Sigmoid colon (tissue), 4 donors: ENCODE data around the gene TANGO6.
A peak's percentile ranks its signal among the peaks of the same experiment; 100 is the strongest.

ENCODE experiments used
- CTCF ChIP-seq, 4 experiments: fragments of 450-650 bp in 3 of 4; fragments of 200-600 bp in 1 of 4; IDR thresholded peaks; one replicate each; pipeline ENCODE4 v1.5.1; 2016 to 2019; ENCODE audit warnings: antibody characterized with exemption in 4 of 4, mild to moderate bottlenecking in 3 of 4, moderate library complexity in 2 of 4
- EP300 ChIP-seq, 4 donors: sonication (generic); formaldehyde crosslinking; IDR thresholded peaks; one replicate each; pipeline ENCODE4 v1.6.1; 2017; ENCODE audit warnings: antibody characterized with exemption in 4 of 4
- POLR2A ChIP-seq, 2 donors: fragments of 450-650 bp; IDR thresholded peaks; one replicate each; pipeline ENCODE4 v1.6.1; 2016; ENCODE audit warnings: antibody characterized with exemption in 2 of 2, mild to moderate bottlenecking in 2 of 2, moderate library complexity in 2 of 2
- POLR2AphosphoS5 ChIP-seq, 4 donors: sonication (generic); formaldehyde crosslinking; IDR thresholded peaks; one replicate each; pipeline ENCODE4 v1.6.1; 2017; ENCODE audit warnings: antibody characterized with exemption in 4 of 4

GRCh38 chr16:68800257-68800875, 43.0 kb upstream of the TANGO6 start:
- TF ChIP-seq CTCF (IDR thresholded peaks at IDR 0.05): peak; percentile 22 to 67 (median 56)
- TF ChIP-seq POLR2A (IDR thresholded peaks at IDR 0.05): no peak
- TF ChIP-seq EP300 (IDR thresholded peaks at IDR 0.05): no peak
- TF ChIP-seq POLR2AphosphoS5 (IDR thresholded peaks at IDR 0.05): peak in 1 of 4 donors; percentile 14
